ENCODE results near the gene ELOVL6.
"Not testable (repeated sequence)": the region's sequence is repeated elsewhere in the genome, so short reads cannot be mapped to it uniquely, and the experiment has no call there.

DNA sequence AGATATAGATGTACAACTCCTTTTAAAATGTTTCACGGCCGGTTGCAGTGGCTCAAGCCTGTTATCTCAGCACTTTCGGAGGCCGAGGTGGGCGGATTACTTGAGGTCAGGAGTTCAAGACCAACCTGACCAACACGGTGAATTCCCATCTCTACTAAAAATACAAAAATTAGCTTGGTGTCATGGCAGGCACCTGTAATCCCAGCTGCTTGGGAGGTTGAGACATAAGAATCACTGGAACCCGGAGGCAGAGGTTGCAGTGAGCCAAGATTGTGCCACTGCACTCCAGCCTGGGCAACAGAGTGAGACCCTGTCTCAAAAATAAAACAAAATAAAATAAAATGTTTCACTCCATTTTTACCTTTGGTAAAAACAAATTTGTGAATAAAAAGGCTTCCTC, 5.1 kb downstream of the ELOVL6 start:
- not testable (repeated sequence) for TF ChIP-seq CTCF, POLR2A, EP300, POLR2AphosphoS5 (IDR thresholded peaks at IDR 0.05)
